HK-2 (cell line): Measurements from ENCODE around the gene FRMD4A.
"Not testable (repeated sequence)": the region's sequence is repeated elsewhere in the genome, so short reads cannot be mapped to it uniquely, and the experiment has no call there.

ENCODE experiments used
- DNase-seq: peaks from one replicate; pipeline ENCODE4 v3.0.0-alpha.2; 2018; ENCODE audit not compliant: unreplicated experiment

Gene FRMD4A

DNA sequence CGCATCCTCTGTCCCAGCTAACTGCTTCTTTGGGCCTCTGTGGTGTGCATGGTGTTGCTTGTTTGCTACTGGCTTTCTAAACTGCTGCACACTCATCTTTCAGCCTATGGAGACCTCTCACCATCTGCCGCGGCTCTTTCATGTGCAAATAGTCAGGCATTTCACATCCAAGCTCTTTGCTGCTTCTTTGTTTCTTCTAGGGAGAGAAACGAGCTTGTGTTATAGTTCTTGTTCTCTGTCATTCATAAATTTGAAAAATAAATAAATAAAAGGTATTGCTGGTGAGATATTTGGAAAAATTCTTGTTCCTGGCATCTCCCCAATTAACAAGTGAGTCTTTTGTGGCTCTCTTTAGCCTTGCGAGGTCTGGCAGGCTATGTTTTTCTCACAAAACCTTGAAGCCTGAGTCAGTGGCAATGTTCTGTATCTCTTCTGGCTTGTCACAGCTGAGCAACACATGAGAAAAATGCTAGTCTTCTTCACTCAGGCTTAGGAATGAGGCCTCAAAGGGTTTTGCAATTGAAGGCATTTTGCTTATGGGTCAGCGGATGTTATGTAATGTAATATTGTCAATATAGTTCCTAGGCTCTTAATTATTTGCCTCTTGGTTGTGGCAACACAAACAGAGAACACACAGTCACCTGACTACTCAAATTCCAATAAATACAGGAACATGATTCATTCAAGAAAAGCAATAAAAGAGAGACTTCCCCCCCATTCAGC is 274.0 kb downstream of the FRMD4A start:
- no peak for DNase-seq

DNA sequence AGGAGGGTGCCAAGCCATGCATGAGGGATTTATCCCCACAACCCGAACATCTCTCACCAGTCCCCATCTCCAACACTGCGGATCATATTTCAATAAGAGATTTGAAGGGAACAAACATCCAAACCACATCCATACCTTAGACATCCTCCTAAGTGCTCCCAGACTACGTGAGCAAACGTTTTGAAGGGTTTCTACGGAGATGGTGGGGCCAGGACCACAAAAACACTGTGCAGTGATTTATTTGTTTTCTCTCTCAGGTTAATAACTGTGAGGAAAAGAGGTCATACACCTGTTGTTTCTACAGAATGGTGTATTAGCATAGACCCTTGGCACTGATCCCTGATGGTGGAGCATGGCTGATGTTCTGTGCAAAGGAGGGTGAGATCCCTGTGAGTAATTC is 277.8 kb downstream of the FRMD4A start:
- DNase-seq, result no peak

DNA sequence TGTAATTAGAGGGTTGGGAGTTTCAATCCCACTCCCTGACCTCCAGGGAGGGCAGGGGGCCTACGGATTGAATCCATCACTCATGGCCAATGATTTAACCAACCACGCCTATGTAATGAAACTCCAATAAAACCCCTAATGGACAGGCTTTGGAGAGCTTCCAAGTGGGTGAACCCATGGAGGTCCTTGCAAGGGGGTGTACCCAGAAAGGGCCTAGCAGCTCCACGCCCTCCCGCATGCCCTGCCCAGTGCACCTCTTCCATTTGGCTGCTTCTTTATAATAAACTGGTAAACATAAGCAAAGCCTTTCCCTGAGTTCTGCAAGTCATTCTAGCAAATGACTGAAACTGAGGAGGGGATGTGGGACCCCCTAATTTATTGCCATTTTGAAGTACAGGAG is 280.1 kb downstream of the FRMD4A start:
- no peak for DNase-seq

DNA sequence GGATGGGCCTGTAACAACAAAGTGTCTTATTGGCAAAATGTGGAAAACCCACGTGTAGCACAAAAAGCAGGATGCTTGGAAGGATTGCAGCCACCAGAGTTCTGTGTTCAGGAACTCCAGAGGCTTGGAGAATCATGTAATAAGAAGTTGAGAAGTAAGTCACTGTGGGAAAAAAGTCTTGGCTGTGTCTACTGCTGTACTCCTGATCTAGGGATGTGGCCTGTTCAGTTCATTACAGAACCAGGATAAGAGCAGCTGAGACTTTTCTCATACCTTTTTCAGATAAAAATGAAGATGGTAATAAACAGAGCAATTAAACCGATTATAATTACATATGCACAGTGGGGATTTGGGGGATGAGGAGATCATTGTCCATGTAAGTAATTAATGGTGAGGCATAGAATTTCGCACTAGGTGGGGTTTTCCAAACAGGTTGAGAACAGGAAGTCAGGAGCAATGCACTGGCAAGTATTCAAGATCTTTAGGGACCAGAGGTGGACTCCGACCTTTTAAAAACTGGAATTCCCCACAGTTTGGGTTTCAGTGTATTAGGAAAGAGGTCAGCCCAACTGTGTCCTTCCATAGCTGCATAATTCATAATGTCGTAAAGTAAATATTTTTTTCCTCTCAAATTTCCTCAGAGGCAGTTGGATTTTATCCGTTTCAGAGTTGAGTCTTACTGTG is 281.7 kb downstream of the FRMD4A start:
- no peak for DNase-seq

DNA sequence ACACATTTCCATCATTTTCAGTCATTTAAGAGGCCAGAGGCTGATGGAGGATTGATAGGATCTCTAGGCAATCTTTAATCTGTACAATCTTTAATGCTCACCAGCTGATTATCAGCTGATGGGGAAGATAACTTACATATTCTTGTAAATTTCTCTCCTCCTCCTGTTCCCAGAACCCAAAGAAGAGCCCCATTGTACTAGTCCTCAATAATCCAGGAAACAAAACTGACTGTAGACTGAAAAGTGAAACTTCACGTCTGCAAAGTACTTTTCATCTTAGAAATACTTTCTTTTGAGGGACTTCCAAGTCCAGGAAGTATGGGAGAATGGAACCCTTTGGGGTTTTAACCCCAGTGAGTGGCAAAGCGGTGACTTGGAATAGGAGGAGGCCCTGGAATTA is 283.3 kb downstream of the FRMD4A start:
- DNase-seq, result no peak

DNA sequence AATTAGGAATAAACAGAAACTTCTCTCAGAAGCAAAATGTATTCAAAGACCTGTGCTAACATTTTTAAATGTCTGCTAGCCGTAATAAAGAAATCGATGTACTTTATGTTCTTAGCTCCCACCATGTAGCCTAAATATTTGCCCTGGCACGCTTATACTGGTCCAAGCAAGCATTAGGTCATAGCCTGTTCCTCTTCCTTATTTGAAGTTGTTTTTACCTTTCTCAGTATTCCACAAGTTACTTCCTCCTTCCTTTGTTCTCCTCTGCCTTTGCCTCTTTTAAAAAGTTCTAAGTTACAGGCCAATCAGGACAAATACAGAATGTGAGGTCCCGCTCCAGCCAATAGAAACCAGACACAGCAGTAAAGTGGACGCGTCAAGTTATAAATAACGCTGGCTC is 288.7 kb downstream of the FRMD4A start:
- not testable (repeated sequence) for DNase-seq

DNA sequence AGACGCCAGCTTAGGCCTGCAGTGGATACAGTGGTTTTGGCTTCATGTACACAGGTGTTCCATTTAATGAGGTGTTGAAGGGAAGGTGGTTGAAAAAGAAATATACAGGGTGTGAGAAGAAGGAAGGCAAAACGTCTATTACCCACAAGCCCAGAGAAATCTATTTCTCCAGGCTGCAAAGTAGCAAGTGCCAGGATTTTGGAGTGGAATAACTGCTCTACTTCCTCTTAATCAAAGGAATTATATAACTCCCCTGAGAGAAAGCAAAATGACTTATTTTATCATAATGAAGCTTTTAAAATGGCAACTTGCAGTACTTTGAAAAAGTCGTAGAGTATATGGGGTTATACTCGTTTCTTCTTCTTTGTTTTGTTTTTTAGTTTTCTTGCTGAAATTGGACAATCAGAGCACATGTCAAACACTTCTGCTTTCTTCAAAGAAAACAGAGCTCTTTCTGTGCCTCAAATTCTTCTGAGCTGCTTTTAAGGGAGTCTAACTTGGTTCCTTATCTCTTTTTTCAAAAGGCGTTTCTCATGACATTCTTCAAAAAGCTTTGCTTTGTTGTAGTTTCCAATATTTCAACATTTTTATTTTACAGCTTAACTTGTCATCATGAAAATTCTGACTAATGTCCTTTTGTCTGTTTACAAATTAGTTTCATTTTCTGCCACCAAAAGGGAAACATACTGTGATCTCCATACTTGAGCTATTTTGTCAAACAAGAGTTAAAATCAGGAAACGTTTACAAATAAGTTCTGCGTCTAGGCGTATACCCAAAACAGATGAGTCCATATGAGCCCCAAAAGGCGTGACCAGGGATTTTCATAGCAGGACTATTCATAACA is 289.7 kb downstream of the FRMD4A start:
- DNase-seq, result no peak

DNA sequence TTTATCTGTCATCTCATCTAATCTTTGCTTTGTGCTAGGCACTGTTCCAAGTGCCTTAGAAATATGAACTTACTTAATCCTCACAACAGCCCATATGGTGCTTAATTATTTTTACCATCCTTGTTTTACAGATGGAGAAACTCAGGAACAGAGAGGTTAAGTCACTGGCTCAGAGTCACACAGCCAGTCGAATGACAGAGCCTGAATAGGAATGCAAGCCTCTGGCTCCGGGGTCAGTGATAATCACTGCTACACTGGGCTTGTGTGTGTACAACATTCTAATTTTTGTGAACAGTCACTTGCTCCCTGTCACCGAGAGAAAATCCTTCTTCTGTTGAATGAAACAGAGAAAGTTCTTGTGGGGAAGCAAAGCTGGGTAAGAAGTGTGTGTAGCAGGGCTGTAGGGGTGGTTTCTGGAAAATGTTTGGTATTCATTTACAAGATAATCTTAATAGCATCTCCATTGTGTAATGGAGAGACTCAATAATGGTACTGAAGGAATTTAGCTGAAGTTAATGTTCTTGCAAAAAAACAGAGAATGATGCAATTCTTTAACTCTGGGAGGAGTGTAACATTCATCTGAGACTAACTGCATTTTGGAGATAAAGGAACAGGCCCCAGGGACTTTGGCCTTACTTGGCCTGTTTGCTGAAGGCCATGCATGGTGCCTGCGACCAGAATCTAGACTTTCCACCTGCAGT is 290.6 kb downstream of the FRMD4A start:
- no peak for DNase-seq

DNA sequence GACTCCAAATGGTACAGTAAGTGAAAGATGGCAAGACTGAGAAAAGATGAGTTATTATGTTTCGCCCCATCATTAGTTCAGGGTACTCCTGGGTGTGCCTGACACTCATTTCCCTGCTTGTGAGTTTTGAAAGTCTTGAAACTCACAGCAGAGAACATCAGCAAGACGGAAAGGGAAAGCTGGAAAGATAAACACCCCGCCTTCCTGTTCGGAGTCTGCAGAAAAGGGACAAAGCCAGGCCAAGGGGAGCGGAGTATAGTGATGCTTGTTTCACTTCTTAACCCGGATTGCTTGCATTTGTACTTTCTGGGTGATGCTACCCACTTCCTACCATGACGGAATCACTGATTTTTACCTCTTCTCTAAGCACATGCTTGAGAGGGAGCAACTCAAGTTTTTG is 294.5 kb downstream of the FRMD4A start:
- DNase-seq, result no peak

DNA sequence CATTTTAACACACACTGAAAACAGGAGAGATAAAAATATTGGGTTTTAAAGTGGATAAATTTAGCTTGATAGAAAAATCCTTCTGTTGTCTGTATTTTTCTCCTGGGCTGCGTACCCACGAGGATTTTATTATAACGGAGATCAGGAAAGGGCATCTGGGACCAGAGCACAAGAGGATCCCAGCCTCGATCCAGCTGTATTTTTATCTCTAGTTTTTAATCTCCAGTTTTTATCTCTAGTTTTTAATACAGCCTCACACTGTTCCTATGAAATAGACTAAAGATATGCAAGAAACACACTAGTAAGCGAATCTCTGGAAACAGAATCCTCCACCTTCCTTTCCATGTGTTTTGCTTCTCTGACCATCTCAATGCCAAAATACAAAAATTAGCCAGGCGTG is 295.2 kb downstream of the FRMD4A start:
- no peak for DNase-seq

DNA sequence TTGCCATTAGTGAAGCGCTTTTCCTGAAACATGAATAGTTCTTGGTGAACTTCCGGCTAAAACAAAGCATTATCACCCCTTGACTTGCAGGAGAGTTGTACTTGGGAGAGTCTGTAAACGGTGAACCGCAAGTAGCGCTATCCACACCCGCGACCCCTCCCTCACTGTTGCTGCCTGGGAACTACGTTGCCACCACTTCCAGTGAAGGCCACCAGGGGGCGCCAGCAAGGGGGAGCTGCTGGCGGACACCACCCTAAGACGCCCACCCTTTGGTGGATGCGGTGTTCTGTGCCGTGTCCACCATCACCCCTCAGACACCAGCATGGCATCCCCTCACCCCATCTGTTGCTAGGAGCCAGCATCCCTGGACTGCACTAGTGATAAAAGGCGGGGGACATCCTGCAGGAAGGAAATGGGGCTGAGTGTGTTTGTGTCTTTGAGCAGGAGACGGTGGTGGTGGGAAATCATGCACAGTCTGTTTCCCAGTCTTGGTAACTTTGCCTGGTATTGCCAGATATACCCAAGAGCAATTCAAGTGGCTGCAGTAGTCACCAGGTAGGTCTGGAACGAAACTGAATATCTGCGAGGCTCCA is 298.2 kb downstream of the FRMD4A start:
- peak; percentile 3 for DNase-seq

DNA sequence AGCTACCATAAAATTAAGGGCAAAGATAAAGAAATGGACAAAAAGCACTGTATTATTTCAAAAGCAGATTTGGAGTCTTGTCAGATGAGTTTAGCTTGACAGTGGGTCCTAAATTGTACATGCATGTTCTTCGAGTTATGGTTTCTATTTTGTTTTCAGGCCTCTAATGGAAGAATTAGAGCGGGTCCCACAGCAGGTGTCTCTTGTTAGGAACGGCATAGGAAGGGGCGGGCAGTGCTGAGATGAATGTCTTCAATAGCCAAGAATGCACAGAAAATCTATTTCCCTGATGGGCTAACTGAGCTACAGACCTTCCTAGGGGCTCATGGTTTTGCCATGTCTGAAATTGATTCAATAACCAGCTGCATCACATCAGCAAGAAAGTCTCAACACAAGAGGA is 304.4 kb downstream of the FRMD4A start:
- no peak for DNase-seq

DNA sequence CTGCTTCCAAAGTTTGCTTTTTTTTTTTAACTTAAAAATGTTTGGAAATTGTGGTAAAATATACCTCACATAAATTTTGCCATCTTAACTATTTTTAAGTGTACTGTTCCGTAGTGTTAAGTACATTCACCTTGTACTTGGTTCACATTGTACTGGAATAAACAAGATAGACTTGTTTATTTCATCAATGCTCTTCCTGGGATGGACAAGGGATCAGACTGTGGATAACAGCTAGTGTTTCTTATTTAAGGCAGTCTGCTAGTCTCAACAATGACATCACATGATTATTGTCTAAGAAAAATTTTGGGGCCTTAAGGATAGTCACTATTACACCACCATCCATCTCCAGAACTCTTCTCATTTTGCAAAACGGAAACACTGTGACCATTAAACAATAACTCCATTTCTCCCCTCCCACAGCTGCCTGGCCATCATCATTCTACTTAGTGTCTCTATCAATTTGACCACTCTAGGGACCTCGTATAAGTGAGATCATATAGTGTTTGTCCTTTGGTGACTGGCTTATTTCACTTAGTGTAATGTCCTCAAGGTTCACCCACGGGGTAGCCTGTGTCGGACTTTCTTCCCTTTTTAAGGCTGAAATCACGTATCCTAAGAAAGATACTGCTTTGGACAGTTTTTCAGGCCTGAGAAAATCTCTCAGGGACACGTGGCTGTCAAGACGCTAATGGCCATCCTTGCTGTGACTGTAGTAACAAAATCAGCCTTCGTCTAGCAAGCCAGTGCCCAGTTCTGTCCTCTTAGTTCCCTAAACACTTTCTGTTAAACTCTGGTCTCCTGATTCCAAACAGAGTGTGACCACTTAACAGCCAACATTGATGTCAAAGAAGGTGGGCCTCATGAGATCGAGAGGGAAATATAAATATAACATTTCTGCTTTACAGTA is 305.2 kb downstream of the FRMD4A start:
- DNase-seq, result no peak

DNA sequence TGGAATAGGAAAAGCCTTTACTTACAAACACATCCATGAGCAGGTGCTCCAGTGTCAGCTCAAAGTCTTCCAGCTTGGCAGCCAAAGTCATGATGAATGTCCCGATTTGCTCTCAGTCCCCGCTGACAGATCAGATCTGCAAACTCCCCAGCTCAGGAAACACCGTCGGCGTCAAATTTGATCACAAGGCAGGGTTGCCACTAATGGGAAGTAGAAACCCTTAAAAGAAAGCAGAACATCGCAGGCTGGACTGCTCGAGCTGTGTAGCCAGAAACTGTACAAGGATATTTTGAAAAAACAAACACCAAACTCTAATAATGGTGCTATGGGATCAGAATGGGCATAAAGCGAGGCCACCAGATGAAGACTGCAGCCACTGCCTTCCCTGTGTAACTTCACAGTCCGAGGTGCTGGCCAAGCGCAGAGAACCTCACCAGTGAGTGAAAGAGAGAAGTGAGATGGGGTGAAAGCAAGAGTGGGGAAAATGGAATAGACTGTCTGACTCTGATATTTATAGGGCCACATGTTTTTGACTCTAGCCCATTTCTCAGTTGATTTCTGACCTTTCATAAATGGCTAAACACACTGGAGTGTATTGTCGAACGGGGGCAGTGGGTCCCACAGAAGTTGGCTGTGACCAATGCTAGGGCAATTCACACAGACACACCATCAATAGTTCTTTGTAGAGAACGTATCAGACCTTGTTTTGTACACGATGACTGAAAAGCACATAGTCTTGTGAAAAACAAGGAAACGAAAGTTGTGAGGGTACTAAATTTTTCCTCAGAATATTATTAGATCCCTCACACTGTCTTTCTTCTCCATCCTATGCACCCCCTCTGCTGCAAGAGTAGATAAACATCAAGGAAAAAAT is 306.2 kb downstream of the FRMD4A start:
- no peak for DNase-seq

DNA sequence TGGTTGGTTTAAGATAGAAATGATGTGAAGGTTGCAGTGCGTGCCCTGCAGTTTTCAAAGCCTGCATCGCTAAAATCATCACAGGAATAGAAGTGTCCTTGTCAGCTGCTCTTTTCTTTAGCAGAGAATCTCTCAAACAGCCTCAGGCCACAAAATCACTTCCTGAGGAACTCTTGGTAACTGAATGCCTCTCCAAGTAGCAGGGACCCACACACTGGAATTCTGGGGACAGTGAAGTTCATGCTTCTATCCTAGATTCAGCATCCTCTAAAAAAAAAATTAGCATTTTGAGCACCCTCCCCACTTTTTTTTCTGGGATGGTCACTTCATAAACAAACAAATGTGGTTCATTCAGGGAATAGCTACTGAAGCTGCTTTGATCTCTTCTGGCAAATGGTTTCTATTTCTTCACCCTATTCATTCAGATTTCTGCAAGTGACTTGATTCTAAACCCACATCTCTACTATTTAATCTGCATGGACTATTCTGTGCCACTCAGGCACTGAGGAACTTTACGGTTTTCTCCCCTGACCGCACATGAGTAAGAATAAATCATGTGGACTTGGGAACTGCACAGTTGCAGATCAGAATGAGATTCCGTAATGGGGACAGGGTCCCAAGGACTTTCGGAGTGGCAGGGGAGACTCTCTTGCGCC is 306.9 kb downstream of the FRMD4A start:
- DNase-seq, result no peak

DNA sequence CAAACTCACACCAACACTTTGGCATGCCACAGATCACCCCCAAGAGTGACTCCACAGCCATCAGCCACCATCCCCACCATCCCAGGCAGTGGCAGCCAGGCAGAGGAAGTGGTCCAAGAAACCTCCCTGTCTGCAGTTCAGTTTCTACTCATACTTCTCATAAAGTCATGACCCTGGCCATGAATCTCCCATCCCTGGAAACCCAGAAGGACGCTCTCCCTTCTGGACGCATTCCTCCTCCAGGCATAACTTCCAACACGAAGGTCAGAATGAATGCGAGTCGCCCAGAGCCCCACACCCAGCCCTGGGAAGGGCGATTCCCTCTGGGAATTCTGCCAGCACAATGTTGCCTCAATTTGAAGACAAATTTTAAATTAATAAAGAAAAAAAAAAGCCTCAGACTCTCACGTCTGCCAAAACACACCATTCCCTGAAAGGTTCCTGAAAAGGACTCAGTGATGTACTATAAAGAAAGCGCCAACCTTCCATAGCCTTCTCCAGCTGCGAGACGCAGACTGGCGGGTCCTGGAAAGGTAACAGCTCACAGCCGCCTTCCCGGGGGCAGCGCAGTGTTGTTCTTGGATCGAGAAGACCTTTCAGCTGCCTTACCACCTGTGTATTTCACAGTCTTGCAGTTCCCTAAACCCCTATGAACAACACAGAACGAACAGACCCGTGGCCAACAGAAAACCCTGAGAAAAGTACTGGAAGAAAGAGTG is 307.6 kb downstream of the FRMD4A start:
- no peak for DNase-seq

DNA sequence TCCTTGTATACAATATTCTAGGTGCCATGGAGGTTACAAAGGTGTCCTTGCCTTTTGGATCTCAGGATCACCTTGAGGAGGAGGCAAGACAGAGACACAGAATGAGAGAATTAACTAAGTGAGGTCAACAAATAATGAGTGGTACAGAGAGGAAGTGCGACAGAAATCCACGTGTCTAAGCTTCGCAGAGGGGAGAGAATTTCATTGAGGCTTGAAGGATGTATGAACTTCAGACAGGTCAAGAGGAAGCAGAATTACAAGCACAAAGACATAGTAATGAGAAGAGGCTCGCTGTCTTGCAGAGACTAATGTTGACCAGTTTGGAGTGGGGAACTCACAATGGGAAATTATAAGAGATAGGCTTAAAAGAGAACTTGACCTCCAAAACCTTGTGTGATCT is 308.7 kb downstream of the FRMD4A start:
- DNase-seq, result no peak

DNA sequence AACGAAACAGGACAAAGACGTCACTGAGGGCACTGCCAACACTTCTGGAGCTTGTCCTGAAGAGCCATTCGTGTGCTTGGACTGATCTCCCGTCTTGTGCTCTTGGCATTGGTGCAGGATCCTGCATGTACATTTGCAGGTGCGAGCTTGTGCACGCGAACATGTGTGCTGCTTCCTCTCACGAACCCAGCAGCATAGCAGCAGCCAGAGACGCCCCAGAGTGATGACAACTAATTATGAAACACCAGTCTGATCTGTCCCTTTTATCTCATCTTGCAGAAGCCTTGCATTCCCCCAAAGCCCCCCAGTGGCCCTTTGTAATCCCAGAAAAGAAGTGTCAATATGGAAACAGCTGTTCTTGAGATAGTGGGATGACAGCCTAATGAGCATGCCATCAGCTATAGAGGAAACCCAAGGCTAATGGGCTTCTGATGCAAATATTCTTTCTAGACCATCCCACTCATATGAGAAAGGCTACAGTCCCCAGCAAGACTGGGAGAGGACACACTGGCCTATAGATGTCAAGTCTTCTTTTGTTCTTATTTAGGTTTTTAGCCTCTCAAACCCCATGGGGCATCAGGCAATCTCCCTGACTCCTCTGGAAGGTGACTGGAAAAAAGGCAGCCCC is 310.6 kb downstream of the FRMD4A start:
- no peak for DNase-seq
